ENCODE results near the gene HIPK2.

- TF ChIP-seq POLR2AphosphoS5 (IDR thresholded peaks at IDR 0.05; ENCODE audit: borderline replicate concordance, low read depth, low read length) (no peak), EZH2 (IDR thresholded peaks at IDR 0.05) (no peak)
Observed at GRCh38 chr7:139523199-139523941, 254.4 kb downstream of the HIPK2 start, which contains the start of gene CLEC2L.
